ENCODE results near the gene MYZAP. TPM values are rescaled to one million over a fixed set of nuclear protein-coding genes. Genes with fewer than 3 reads are reported as not detected.

Gene MYZAP
- total RNA-seq, 8 experiments from 2014 or later: 0.27 to 0.90 (median 0.46) TPM; not detected in 2

DNA sequence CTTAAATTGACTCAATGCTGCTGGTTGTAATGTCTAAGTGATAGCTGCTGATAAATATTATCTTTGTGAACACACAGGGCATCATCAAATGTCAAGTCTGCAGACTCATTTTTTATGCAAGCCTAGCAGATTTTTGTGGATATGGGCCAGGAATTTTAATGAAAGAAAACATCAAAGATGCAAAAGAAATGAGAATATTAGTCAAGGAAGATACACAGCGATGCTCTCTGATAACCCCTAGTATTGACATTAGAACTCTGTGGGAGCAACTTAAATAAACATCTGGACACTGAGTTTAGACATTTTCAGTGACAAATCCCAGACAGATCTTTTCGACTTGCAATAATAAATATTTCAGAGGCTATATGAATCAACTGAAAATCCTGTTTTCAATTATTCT, 143.2 kb downstream of the MYZAP start:
- in situ Hi-C loops (cut with MboI; ENCODE audit: low pct_unique_long_range_greater_than_20kb in 2 of 9, low sequenced_read_pairs in 9 of 9, unreplicated experiment in 9 of 9): loop anchor here in 3 of 9 experiments (25.0 kb wide), 3 partner anchors 127 to 452 kb away; partner anchors contain the start of gene ALDH1A2 (in 1 of the 3)

More for the DNA sequence above, 143.2 kb downstream of the MYZAP start:
- no peak overlapping the region for H3K27ac ChIP-seq
- H3K4me1 ChIP-seq (replicated peaks in 1 of 2): peaks cover 7 to 8% of the 10 kb centered on the region in 2 donors
- H3K4me3 ChIP-seq: no peak overlapping the region
- 0 to 100% (median 69%) methylated on average over 1 to 2 of the region's 2 CpGs; no CpG with 5 or more reads in 1 of the 10 experiments for WGBS, 10 experiments
- ATAC-seq (replicated peaks in 6 of 8): no peak

Other genes with a start within 250 kb of the MYZAP start
- gene CGNL1, start 215.4 kb upstream of the MYZAP start, total RNA-seq: 10 to 100 TPM in 1 of 8 experiments, 1 to 10 TPM in 2, under 1 TPM in 5; 0.54 to 24.7 (median 0.82) TPM
- gene POLR2M, start 114.8 kb downstream of the MYZAP start, total RNA-seq: 10 to 100 TPM; 20.9 to 55.2 (median 37.9) TPM